ENCODE data around the gene KRTAP3-1. TPM values are rescaled to one million over a fixed set of nuclear protein-coding genes. Genes with fewer than 3 reads are reported as not detected.

Gene KRTAP3-1
- polyA plus RNA-seq, 1 donor from 2014 or later = not detected

DNA sequence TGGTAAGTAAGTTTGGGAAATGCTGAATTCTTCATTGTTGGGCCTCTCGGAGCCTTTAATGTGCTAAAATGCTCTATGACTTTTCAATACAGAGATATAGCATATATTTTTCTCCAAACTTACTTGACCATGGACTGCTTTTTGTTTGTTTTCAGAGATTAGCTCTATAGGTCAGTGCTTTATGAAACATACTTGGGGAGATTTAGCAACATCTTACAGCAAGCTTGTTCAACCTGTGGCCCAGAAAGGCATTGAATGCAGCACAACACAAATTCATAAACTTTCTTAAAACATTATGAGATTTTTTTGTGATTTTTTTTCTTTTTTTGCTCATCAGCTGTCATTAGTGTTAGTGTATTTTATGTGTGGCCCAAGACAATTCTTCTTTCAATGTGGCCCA lies 1.0 kb upstream of the KRTAP3-1 start:
- Histone ChIP-seq H3K36me3 (ENCODE audit: insufficient read depth, low read length) (no peaks in the 10 kb centered on the region), H3K9me2 (ENCODE audit: insufficient read depth, low read length) (no peaks in the 10 kb centered on the region), H3F3A (ENCODE audit: insufficient read depth, low read length, poor library complexity, severe bottlenecking) (no peaks in the 10 kb centered on the region), H3K9ac (ENCODE audit: low read length) (no peak overlapping the region), H3K4me2 (ENCODE audit: low read length) (no peak overlapping the region), H3K79me2 (replicated peaks; ENCODE audit: insufficient read depth, low read length) (no peaks in the 10 kb centered on the region), H3K27ac (ENCODE audit: low read length) (no peak overlapping the region), H4K20me1 (ENCODE audit: insufficient read depth) (no peaks in the 10 kb centered on the region), H3K9me3 (ENCODE audit: low read length) (no peaks in the 10 kb centered on the region), H3K4me3 (ENCODE audit: low read length) (no peak overlapping the region), H2AFZ (ENCODE audit: low read depth, low read length) (no peak overlapping the region), H3K27me3 (ENCODE audit: insufficient read depth, low read depth, low read length) (no peaks in the 10 kb centered on the region)
- no peak for TF ChIP-seq RAD21 (conservative IDR thresholded peaks at IDR 0.05)
- TF ChIP-seq, protein P1, sequence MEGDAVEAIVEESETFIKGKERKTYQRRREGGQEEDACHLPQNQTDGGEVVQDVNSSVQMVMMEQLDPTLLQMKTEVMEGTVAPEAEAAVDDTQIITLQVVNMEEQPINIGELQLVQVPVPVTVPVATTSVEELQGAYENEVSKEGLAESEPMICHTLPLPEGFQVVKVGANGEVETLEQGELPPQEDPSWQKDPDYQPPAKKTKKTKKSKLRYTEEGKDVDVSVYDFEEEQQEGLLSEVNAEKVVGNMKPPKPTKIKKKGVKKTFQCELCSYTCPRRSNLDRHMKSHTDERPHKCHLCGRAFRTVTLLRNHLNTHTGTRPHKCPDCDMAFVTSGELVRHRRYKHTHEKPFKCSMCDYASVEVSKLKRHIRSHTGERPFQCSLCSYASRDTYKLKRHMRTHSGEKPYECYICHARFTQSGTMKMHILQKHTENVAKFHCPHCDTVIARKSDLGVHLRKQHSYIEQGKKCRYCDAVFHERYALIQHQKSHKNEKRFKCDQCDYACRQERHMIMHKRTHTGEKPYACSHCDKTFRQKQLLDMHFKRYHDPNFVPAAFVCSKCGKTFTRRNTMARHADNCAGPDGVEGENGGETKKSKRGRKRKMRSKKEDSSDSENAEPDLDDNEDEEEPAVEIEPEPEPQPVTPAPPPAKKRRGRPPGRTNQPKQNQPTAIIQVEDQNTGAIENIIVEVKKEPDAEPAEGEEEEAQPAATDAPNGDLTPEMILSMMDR (IDR thresholded peaks at IDR 0.05; ENCODE audit: poor library complexity, severe bottlenecking) = no peak
- no peak for TF ChIP-seq SMC3 (conservative IDR thresholded peaks at IDR 0.05; ENCODE audit: poor library complexity)

DNA sequence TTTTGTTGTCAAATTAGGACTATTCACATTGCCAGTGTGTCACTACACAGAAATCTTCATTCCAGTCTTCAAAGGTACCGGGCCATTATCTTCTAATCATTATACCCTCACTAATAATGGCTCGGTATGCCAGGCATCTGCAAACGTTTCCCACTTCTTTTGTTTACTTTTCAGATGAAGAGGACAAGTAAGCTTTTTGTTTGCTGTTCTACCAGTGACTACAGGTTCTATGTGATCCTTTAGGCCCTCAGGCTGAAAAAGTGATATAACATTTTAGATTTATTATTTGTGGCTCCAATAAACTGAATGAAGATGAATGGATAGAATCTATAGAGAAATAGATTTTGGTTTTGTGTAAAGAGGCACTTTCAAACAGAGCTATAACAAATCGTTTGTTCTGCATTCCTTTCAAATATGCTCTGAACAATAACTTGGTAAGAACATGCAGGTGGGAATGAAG lies 403 bp upstream of the KRTAP3-1 start:
- H3K27ac ChIP-seq (ENCODE audit: low read length) = no peak overlapping the region
- no peaks in the 10 kb centered on the region for H3K36me3 ChIP-seq (ENCODE audit: insufficient read depth, low read length)
- no peaks in the 10 kb centered on the region for H4K20me1 ChIP-seq (ENCODE audit: insufficient read depth)
- H3F3A ChIP-seq (ENCODE audit: insufficient read depth, low read length, poor library complexity, severe bottlenecking) = no peaks in the 10 kb centered on the region
- no peaks in the 10 kb centered on the region for H3K9me3 ChIP-seq (ENCODE audit: low read length)
- H3K4me3 ChIP-seq (ENCODE audit: low read length) = no peak overlapping the region
- H3K27me3 ChIP-seq (ENCODE audit: insufficient read depth, low read depth, low read length) = no peaks in the 10 kb centered on the region
- H2AFZ ChIP-seq (ENCODE audit: low read depth, low read length) = no peak overlapping the region
- no peak overlapping the region for H3K9ac ChIP-seq (ENCODE audit: low read length)
- no peak overlapping the region for H3K4me2 ChIP-seq (ENCODE audit: low read length)
- no peaks in the 10 kb centered on the region for H3K79me2 ChIP-seq (replicated peaks; ENCODE audit: insufficient read depth, low read length)
- H3K9me2 ChIP-seq (ENCODE audit: insufficient read depth, low read length) = no peaks in the 10 kb centered on the region
- TF ChIP-seq, protein P1 (IDR thresholded peaks at IDR 0.05; ENCODE audit: poor library complexity, severe bottlenecking) = no peak
- TF ChIP-seq, protein P2, sequence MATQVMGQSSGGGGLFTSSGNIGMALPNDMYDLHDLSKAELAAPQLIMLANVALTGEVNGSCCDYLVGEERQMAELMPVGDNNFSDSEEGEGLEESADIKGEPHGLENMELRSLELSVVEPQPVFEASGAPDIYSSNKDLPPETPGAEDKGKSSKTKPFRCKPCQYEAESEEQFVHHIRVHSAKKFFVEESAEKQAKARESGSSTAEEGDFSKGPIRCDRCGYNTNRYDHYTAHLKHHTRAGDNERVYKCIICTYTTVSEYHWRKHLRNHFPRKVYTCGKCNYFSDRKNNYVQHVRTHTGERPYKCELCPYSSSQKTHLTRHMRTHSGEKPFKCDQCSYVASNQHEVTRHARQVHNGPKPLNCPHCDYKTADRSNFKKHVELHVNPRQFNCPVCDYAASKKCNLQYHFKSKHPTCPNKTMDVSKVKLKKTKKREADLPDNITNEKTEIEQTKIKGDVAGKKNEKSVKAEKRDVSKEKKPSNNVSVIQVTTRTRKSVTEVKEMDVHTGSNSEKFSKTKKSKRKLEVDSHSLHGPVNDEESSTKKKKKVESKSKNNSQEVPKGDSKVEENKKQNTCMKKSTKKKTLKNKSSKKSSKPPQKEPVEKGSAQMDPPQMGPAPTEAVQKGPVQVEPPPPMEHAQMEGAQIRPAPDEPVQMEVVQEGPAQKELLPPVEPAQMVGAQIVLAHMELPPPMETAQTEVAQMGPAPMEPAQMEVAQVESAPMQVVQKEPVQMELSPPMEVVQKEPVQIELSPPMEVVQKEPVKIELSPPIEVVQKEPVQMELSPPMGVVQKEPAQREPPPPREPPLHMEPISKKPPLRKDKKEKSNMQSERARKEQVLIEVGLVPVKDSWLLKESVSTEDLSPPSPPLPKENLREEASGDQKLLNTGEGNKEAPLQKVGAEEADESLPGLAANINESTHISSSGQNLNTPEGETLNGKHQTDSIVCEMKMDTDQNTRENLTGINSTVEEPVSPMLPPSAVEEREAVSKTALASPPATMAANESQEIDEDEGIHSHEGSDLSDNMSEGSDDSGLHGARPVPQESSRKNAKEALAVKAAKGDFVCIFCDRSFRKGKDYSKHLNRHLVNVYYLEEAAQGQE (IDR thresholded peaks at IDR 0.05; ENCODE audit: borderline replicate concordance) = no peak
- TF ChIP-seq SMC3 (conservative IDR thresholded peaks at IDR 0.05; ENCODE audit: poor library complexity) = no peak
- no peak for TF ChIP-seq RAD21 (conservative IDR thresholded peaks at IDR 0.05)
- no peak for TF ChIP-seq EZH2 (IDR thresholded peaks at IDR 0.05; ENCODE audit: borderline replicate concordance, insufficient read depth, low read length, poor library complexity, severe bottlenecking)
- no peak for TF ChIP-seq EP300 (conservative IDR thresholded peaks at IDR 0.05; ENCODE audit: poor library complexity, severe bottlenecking)
- no peak for TF ChIP-seq POLR2AphosphoS5 (IDR thresholded peaks at IDR 0.05)
- TF ChIP-seq MXI1 (conservative IDR thresholded peaks at IDR 0.05; ENCODE audit: poor library complexity, severe bottlenecking) = no peak
- TF ChIP-seq TAF1 (IDR thresholded peaks at IDR 0.05; ENCODE audit: low read depth) = no peak

All from neural cell (in vitro differentiated cells).